Measurements from ENCODE around the gene ISG20L2. TPM values are rescaled to one million over a fixed set of nuclear protein-coding genes. Genes with fewer than 3 reads are reported as not detected.

ISG20L2 gene
- total RNA-seq, 1 donor from 2014 or later: 12.0 TPM

DNA sequence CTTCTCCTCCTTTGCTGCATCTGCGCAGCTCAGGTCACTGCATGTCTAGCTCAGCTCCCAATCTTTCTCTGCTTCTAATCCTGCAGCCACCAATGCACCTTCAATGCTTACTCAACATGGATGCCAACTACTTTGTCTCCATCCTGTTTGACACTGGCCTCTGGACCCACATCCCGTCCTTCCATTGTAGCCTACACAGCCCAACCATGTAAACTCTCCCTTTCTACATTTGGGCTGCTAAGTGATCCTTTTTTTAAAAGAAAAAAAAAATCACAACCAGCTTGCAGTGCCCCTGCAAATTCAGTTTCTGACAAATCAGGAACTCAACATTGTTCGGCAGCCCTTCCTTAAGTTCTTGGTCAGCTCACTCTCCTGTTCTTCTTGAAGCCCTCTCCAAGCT, 13.7 kb downstream of the ISG20L2 start:
- intact Hi-C loops (cut with micrococcal nuclease): no loop called here
- DNase-seq (no peak), ATAC-seq (no peak)

DNA sequence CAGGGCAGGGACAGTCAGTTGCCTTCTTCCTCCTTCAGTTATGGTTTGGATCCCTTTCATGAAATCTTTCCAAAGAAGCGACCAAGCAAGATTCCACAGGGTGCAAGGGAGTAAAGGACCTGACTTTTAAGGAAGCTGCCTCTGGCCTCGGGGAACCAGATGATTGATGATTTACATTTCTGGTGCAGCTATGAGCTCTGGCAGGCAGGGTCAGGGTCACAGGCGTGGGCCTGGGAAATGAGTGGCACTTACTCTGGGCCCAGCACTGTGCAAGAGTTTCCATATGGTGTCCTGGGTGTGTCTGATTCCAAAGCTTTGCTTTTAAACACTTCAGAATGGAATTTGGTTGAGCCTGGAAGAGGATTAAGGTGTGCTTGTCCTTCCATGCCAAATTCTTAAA, 15.9 kb downstream of the ISG20L2 start:
- ATAC-seq: no peak
- no peak for DNase-seq
- intact Hi-C loops (cut with micrococcal nuclease): no loop called here

DNA sequence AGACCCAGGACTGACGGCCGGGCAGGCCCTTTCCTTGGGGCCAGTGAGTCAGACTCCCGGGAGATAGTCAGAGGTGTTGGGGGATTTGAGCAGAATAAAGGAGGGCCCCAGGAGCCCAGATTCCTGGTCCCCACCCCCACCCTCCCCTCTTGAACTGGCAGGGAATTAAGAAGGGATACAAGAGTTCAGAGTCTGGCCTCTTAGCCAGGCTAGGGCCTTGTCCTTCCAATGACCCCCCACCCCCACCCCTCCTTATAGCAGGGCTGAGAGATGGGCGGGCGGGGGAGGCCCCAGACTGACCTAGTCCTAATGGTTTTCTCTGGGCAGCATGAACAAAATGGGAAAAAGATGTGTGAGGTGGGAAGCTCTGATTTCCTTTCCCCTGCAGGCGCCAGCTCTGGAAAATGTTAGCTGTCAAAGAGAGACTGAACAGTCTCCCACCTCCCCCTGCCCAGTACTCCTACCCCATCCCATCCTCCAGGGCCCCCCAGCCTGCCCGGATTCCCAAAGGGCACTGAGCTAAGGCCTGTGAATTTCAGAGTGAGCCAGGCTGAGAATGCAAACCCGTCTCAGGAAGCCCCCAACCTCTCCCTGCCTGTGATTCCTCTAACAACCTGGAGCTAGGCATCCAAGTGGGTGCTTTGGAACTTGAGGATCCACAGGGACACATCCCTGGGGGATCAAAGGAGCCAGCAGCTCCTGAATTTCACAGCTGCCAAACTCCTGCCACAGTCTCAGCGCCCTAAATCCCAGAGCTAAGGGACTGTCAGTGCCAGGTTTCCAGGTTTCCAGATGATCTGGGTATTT, 17.4 kb downstream of the ISG20L2 start:
- intact Hi-C loops (cut with micrococcal nuclease): no loop called here
- no peak for DNase-seq
- ATAC-seq: no peak

DNA sequence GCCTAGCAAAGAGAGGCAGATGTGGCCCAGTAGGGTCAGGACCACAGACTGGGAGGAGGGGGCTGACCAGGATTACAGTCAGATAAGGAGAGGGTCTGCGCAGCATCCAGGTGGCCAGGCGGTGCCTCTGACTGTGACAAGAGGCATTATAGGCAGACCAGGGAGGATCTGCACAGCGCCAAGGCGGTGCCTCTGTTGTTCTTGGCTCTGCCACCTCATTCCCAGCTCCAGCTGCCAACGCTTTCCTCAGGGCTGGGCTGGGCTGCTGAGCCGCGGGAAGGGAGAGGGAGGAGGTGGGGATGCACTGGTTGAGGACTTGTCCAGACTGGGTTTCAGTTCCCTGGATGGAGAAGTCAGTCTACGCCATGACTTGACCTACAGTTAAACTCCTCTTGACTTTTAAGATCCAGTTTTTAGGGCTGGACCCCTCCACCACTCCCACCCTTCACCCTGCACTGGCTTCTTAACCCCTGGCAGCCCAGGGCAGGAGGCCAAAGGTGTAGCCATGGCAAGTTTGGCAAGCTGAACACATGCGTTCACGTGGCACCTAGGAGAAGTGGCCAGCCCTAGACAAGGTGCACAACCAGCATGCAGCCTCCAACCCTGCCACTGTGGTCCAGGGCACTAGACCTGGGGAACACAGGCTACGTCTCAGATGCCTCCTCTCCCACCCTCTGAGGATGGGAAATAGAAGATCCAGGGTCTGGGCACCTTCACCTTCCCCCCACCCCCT, 18.6 kb downstream of the ISG20L2 start:
- peak; percentile 77 for DNase-seq
- ATAC-seq: peak; percentile 74
- intact Hi-C loops (cut with micrococcal nuclease): no loop called here

DNA sequence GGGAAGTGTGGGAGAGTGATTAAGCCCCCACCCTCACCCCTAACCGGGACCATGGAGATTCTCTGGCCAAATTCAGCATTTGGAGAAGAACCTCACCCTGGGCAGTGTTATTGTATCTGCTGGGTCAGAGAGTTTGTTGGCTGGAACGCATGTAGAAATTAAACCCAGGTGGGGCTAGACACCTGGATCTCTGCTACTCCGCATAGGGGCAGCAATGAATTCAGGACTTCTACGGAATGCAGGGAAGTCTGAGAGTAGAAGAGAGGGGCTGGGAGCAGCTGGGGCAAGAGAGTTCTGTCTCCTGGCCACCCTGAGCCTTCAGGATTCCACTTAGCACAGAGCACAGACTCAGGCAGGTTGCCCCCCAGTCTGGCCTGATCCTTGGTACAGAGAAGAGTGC, 19.5 kb downstream of the ISG20L2 start:
- ATAC-seq (no peak), DNase-seq (no peak)
- intact Hi-C loops (cut with micrococcal nuclease): no loop called here

DNA sequence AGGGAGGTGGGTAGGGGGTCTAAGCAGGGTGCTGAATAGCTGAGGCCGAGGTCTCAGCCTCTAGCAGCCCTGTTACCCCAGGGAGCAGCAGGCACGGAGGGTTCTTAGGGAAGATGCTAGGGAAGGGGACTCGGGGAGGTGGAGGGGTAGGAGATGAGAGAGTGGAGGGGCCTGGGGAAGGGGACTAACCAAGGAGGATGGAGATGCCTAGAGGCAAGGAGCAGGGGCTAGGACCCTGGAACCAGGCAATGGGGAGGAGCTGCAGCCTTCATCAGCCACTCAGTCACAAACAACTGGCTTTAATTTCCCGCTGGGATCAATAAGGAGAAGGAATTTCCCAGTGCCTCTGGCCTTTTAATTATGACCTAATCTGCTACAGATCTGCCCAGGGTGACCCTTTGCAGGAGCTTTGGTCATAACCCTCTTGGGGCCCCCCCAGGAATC, 20.3 kb downstream of the ISG20L2 start:
- DNase-seq (no peak), ATAC-seq (no peak)
- intact Hi-C loops (cut with micrococcal nuclease): no loop called here

DNA sequence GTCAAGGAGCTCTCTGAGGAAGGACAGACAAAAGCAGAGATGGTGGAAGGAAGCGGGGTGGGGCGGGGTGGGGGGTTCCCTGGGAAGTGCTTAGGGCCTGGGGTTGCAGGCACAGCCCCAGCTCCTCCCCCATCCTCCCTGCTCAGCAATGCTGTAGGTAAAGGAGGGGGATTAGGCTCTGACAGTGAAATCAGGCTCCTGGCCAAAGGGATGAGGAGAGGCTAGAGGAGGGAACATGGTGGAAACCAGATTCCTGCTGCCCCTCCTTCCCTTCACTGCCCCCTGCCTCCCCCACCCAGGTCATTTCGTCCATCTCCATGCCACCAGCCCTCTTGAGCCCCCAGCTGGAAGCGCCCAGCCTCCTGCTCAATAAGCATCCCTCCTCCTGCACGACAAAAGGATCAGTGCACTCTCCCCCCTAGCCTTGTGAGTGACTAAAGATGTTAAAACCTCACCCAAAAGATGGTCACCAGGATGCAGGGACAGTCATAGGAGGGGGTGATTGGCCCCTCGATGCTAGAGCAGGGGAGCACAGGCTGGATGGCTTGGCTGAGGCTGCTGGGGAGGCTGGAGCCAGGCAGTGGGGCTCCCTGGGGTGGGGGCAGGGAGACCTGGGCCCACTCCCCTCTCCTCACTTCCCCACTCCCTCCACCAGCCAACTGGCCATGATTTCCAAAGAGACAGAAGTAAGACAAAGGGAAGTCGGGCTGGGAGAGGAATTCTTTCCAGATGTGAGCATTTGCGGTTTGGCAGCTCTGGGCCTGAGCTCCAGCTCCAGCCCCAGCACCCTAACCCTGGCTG, 20.9 kb downstream of the ISG20L2 start:
- intact Hi-C loops (cut with micrococcal nuclease): no loop called here
- ATAC-seq: no peak
- DNase-seq: no peak

DNA sequence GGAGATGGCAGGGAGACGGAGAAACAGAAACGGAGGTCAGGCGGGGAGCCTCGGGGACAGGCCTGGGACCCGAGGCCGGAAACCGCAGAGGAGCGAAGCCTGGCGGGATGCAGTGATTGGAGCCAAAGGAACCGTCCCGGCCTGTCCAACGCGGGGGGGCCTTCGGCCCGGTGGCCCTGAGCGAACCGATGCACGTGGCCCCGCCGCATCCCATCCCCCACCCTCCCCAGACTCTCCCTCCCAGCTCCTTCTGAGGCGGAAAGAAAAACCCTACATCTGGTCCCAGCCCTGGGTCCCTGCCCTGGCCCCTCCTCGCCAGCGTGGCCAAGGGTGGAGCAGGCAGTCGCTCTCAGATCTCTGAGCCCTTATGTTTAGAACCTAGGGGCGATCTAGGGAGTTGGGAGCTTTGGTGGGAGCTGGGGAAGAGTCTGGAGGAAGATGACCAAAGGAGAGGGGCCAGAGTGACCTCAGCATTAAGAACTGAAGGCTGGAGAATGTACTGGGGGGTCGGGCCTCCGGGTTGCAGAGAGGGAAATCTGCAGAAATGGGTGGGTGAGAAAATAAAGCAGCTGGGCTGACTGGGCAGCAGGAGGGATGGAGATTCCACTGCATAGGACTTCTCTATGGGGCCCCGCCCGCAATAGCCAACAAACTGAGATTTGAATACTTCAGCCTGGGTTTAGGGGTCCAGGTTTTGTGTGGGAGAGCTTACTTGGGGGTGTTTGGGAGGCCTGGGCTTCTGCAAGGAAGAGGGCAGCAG, 21.7 kb downstream of the ISG20L2 start:
- intact Hi-C loops (cut with micrococcal nuclease): no loop called here
- DNase-seq (peak; percentile 78), ATAC-seq (peak; percentile 78)

DNA sequence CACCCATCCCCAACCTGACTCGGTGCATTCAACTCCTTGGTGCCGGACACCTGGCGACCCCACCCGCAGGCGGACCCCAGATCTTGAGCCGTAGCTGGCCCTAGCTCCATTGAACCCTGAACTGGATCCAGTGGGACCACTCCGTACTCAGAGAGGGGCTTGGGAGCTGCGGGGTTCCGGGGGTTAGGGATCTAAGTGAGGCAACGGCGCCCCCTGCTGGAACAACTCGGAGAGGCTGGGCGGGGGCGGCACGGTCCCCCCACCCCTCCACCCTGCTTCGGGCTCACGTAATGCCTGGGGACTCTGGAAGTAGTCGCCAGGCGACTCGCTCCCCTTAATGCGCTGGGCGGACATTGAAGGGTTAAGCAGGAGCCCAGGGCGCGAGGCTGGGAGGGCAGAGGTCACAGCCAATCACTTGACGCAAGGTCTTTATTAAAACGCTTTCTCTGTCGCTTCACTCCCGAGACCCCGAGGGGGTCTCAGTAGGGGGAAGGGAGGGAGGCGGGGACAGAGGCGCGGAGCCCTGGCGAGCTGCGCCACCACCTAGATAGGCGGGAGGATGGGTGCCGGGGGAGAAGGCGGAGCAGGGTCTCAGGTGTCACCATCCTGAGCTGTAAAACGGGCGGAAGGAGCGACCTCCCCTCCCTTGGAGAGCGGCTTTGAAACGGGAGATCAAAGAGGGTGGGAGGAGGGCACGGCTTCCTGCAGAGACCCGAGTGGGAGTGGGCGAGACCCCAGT, 22.5 kb downstream of the ISG20L2 start:
- intact Hi-C loops (cut with micrococcal nuclease): no loop called here
- ATAC-seq (peak; percentile 66), DNase-seq (peak; percentile 79)

DNA sequence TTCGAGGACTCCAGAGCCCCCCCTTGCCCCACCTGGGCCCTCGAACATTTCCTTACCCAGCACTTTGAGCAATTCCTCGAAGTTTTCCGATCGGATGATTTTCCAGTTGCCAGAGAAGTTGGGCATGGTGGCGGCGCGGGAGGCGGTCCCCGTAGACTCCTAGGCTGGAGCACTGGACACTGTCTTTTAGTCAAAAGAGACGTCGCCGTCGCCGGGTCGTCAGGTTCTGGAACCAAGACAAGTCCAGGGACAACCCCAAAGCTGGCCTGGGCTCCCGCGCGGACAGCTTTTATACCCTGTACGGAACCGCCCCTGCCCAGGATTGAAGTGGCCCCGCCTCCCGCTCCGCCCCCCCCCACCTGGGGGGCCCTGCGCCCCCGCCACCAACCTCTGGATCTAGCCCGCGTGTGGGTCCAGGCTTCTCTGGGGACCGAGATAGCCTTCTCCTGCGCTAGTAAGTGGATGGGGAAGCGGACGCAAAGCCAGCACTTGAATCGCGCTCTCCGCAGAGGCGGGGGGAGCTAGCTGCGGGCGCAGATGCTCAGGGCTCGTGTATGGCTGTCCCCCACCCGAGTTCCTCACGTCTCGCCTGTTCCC, 23.1 kb downstream of the ISG20L2 start, which contains the start of gene CRABP2:
Gene CRABP2 (minus strand): TSS at position 263 of the 597 bp plus-strand sequence. CDS start 137 bp downstream, at position 126.
- intact Hi-C loops (cut with micrococcal nuclease): no loop called here
- ATAC-seq: peak; percentile 4
- DNase-seq: peak; percentile 45

DNA sequence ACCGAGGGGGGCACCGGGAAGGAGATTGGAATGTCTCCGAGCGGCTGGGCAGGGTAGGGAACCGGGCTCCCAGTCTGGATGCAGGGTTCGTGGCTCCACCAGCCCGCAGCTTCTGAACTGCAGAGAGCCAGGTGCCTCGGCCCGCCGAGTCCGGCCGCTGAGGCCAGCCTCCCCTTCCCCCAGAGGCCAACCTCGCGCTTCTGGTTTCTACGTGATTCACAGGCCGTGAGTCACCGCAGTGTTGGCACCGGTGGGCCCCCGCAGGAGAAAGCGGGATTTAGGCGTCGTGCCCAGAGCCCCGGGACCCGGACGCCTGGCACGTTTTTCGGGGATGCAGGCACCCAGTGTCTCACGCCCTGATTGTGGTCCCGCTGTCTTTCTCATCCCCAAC, 23.6 kb downstream of the ISG20L2 start:
- no peak for ATAC-seq
- peak; percentile 49 for DNase-seq
- intact Hi-C loops (cut with micrococcal nuclease): no loop called here

DNA sequence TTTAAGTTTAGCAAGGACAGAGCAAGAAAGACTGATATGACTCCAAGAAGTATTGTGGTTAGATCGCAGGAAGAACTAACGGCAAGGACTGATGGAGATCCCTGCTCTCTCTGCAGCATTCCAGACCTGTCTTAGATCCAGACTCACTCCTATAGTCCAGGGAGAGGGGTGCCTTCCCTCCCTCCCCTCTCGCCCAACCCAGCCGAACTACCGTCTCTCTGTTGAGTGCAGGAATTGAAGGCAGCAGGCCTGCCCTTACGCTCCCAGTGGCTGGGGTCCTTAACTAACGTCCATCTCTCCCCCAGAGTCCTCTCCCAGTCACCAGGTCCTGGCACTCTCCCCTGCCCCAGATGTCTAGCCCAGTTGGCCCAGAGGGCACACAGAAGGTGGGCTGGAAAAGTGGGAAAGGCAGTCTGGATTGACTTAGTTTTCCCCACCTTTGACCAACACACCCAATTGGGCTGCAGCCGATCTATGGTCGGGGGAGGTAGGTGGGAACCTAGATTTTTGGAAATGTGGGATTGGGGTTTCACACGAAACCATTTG, 24.3 kb downstream of the ISG20L2 start:
- DNase-seq (no peak), ATAC-seq (no peak)
- intact Hi-C loops (cut with micrococcal nuclease): no loop called here

DNA sequence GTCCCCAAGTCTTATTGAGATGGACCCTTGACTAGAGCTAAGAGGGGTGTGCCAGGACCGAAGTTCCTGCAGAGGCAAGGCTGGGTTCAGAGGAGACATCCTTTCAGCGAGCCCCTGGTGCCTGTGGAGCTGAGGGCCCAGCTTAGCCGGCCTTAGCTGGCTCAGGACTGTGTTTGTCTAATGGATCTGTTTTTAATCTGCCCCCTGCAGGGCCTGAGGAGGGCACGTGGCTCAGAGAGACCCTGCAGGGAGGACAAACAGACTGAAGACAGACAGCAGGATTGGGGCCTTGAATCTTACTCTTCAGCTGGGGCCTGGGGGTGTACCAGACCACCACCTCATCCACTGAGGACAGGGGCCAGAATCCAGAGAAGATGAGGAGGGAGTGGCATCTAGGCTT, 24.8 kb downstream of the ISG20L2 start:
- ATAC-seq (no peak), DNase-seq (no peak)
- intact Hi-C loops (cut with micrococcal nuclease): no loop called here

DNA sequence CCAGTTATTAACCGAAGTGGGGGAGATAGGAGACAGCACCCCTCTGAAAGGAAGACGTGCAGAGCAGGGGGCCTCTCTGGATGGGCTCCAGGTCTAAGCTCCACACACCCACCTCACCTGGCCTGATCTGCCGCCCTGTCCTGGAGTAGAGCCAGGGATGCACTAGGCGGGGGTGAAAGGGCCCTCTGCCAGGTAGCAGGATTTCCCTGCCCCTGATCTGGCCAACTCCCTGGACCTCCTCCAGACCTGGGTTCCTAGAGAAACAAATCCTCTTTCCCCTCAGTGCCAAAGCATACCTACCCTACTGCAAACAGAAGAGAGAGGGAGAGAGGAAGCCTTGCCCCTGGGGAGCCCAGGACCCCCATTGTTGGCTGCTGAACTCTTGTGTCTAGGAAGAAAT, 25.2 kb downstream of the ISG20L2 start:
- DNase-seq: no peak
- intact Hi-C loops (cut with micrococcal nuclease): no loop called here
- no peak for ATAC-seq

DNA sequence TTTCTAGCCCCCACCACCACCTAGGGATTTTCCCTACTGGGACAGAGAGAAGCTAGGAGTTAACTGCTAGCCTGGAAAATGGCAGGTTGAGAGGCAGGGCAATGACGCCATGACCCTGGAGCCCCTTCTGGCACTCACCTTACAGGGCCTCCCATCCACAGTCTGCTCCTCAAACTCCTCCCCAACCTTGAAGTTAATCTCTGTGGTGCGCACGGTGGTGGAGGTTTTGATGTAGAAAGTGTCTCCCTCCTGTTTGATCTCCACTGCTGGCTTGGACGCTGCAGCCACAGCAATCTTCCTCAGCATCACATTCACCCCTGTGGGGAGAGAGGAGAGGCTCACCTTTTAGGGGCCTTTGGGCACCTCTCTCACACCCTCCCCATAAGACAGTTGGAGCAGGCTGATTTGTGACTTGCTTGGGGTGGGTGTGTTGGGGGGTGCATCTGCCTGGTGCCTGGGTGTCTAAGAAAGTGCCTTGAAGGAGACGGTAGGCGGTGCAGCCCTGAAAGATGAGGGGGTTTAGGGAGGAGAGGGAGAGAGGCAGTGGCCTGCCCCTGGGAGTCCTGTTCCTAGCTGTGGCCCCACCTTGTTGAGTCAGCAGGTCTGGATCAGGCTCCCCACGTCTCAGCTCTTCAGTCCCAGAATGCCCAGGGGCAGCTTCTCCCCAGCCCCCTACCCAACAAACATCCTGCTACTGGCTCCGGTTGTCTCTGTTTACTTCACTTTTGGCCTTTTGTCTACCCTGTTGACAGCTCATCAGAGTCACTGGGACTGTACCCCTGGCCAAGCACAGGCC, 27.6 kb downstream of the ISG20L2 start:
- intact Hi-C loops (cut with micrococcal nuclease): no loop called here
- no peak for ATAC-seq

DNA sequence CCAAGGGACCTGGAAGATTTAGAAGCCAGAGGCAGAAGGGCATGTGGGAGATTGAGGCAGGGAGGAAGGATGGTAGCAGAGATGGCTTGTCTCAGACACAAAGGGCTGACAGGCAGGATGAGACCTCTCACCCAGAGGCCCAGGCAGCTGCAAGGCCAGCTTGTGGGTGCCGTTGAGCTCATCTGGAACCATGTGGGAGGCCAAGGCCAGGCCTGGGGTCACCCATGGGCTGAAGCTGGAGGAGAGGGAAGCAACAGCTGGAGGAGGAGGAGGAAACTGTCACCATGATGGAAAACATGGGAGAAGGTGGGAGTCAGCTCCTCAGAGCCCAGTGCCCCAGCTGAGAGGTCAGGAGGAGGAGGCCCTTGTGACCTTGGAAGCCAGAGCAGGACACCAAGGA, 29.6 kb downstream of the ISG20L2 start:
- intact Hi-C loops (cut with micrococcal nuclease): no loop called here
- ATAC-seq: no peak
- no peak for DNase-seq

More for the DNA sequence above, 27.6 kb downstream of the ISG20L2 start:
- no peak for DNase-seq

DNA sequence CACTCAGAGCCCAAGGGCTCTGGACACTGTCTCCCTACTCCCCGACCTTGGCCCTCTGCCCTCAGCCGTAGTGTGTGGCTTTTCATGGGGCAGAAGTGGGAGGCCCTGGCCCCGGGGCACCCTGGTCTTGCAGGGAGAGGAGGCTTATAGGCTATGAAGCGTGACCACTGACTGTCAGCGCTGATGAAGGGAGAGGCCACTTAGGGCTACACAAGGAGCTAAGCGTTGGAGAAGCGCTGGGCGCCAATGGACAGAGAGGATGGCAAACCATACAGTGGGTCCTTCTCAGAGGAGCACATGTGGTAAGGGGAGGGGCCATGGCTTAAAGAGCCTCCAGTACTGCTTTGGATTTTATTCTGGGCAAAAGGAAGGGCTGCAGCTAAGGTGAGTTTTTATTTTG, 31.1 kb downstream of the ISG20L2 start:
- intact Hi-C loops (cut with micrococcal nuclease): no loop called here
- DNase-seq (no peak), ATAC-seq (no peak)

All from left ventricle myocardium superior (tissue), 1 donor.